COLO829 (cell line): ENCODE results near the gene NRXN3.
"Not testable (repeated sequence)": the region's sequence is repeated elsewhere in the genome, so short reads cannot be mapped to it uniquely, and the experiment has no call there.

Experiments
- DNase-seq: peaks from one replicate; pipeline ENCODE4 v3.0.0; 2012; ENCODE audit warnings: low spot score

Gene NRXN3

DNA sequence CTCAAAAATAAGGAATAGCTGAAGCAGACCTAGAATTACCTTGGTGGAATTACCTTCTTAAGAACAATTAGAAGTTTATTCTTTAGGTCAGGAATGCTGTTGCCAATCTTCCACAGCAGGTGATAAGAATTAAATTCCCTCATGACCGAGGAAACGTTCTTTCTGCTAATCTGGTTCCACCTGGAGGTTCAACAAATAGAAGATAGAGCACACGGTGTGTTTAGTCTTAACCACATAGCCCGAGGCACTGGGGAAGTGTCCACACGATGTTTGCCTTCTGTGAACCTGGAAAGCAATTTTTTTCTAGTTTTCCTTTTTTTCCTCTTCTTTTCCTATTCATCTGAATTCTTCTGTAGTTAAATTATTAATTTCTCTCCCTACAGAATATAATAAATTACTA lies 906.9 kb downstream of the NRXN3 start:
- no peak for DNase-seq

DNA sequence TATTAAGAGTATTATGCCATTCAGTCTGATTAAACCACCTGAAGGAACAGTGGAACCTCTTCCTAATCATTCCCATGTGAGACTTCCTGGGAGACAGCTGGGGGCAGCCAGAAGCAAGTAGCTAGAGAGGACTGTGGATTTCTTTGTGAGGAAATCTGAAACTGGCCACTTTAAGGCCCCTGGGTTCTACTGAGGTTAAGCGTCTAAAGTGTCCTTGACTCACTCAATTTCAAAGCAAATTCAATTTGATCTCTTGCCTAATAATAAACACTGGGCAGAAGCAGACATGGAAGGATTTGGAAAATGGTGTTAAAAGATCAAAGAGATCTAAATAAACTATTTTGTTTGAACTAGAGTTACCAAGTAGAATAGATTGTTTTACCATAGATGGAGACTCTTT lies 909.9 kb downstream of the NRXN3 start:
- DNase-seq, result no peak

DNA sequence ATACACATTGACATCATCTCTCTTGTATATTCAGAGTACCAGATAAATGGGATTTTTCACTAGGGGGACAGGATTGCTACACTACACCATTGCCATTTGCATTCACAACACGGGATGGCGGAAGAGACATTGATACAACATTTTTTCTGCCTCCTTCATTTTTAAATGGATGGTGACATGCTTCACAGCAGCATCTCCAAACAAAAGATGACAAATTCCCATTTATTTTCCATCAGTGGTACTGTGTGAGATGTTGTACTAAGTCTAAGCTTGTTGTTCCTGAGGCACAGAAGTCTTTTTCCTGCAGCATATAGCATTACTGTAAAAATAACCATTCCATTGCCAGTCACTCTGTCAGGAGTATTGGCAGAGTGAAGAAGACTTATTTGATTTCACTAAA lies 912.7 kb downstream of the NRXN3 start:
- DNase-seq, result no peak

DNA sequence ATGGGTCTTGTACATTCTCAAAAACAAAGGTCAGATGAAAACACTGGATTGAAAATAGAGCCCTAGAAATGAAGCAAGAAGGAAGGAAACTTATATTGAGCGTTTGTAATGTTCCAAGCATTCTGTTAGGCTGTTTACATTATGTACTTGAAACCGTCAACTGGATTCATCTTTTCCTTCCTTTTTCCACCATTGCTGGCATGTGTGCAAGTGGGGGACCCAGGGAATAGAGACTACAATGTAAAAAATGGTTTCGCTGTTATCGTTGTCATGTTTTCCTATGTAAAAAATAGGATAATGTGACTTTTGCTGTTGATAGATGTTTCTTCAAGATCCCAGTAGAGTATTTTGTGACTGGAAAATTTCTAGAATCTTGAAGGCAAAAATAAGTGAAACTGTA lies 913.2 kb downstream of the NRXN3 start:
- DNase-seq, result no peak

DNA sequence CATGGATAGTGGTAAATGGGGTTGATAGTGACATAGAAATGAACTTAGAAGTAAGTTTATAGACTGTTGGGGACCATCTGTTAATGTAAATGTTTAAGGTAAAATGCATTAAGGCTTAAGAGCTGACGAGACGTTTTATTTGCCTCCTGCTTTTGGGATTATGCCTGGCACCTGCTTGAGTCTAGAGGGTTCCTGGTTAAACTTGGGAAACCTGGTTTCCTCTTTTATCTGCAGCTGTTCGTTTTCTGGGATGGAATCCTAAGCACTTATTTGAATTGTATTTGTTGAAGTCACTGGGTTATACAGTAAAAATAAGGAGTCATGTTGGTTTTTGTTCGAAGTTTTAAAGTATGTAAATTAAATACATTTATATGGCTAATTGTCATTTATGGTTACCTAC lies 914.7 kb downstream of the NRXN3 start:
- DNase-seq, result no peak

DNA sequence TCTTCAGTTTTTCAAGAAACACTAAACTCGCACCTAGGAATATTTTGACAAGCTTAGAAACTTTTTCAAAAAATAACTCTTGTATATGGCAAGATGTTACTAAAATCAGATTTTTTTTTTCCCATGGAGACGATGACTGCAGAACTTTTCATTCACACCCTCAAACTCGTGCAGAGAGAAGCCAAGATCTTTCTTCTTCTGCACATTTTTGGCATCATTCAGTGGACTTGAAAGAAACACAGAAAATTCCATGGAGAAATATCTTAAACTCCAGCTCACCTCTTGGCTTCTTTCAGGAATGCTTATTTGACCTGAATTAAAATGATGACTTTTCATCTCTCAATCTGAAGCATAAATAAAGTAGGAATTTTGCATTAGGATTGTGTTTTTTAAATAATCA lies 919.4 kb downstream of the NRXN3 start:
- no peak for DNase-seq

DNA sequence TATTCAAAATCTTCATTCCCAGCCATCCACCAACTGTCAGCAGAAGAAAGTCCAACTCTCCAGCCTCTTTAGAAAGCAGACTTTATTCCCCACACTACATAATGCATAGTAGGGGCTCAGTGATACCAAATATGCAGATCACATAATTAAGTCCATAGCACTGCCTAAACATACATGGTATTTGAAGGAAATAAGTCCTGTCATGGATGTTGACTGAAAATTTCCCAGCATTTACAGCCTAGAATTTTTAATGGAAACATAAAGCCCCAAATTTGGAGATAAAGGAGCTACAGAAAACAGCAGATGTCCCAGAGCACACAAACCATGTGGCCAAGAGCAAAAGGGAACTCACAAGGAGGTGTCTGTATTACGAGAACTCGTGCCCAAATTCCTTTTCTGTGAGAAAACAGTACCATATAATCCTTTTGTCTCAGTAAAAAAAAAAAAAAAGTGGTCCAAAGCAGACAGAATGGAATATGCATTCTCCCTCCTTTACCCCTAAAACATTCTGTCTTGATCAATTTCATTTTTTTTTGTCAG lies 920.5 kb downstream of the NRXN3 start:
- peak; percentile 8 for DNase-seq

DNA sequence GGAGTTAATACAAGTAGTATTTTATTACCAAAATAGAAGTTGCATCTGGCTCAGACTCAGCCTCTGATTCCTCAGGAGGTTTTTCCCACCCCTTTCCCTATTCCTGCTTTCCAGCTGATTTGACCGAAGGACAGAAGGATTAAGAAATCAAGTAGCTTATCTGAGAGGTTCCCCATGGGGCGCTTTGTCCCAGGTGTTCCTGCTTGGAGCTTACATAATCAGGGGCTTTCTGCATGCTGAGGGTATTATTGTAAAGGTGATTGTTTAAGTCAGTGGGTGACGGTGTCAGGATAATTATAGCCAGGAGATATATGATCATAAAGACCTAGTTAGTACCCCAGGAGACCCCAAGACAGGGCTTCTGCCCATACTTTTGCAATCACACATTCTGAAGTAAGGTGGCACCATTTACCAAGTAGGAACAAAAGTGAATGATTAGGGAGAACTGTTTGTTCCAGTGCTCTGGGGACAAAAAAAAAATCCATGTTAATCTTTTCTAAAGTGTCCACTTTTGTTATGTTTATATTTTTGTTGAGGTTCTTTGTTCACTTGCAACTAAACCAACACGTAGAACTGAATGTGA lies 921.3 kb downstream of the NRXN3 start:
- DNase-seq, result no peak

DNA sequence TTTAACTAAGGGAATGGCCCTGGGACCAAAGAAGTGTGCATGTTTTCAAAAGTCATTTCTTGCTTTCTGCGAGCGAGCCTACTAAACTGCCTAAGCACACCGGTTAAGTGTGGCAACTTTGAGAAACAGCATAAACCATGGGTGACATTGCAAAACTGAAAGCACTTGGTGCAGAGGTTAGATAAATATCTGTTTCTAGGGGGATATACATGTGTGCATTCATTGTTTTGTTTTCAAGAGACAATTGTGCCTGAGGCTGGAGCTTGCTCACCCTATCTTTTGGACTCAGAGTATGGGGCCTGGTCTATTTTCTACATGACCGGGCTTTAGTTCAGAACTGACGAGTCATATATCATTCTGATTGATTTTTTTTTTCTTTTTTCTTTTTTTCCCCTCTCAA lies 923.4 kb downstream of the NRXN3 start:
- no peak for DNase-seq

DNA sequence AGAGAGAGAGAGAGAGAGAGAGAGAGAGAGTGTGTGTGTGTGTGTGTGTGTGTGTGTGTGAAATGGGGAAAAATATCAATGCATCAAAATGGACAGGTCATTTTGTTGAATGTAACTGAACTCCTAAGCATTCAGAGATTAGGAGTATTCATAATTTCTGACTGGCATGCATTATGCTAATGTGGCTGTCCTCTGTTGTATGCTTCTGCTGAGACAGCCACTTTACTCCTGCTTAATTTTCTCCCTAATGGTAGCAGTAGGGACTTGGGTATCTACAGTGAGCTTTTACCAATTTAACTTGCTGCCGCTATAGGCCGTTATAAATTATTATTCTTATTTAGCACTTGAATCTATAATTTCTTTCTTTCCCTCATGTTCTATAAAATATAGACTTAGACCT lies 924.8 kb downstream of the NRXN3 start:
- no peak for DNase-seq

DNA sequence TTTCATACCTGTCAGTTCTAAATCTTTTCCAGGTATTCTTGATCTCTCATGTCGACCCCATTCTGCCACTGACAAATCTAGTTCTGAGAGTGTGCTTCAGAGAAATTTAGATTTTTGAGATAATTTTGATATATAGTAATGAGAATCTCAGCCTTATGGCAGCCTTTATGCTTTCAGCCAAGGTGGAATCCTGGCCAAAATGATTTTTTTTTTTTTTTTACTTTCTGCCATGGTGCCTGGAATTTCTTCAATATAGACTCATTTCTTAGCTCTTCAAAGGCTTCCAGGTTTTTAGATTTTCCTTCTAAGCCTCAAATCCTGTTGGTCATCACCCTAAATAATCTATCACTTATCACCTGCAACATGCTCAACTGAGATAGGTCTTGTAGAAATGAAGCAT lies 926.6 kb downstream of the NRXN3 start:
- no peak for DNase-seq

DNA sequence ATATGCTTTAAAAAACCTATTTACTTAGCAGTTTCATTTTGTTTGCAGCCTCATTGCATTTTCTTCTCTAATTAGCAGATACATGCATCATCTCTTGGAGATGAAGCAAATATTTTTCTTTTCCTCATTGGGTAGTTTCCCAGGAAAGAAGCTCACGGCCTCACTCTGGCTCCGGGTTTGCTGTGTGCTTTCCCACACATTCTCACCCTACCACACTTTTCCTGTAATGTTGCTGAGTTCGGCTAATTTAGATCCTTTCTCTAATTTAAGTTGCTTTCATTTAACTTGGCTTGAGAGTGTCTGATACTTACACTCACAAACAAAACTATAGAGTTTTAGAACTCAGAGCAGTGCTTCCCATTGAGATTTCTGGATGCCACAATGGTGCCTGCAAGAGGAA lies 928.2 kb downstream of the NRXN3 start:
- no peak for DNase-seq

DNA sequence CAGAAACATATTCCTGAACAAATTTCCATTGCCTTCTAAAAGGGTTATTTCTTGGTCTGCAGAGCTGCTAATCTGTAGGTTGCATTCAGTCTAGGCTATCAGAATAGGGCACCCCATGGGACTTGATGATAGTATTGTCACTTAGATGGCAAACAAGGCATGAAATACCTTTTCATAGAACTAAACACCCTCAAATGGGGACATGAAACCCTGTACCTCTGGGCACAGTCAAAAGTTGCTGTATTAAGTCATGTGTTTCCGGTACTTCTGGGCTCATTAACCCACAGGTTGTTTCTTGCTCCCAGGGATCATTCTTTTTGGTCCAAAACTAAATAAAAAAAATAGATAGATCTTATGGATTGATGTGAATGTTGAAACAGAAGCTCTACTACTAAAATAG lies 930.4 kb downstream of the NRXN3 start:
- DNase-seq, result no peak

DNA sequence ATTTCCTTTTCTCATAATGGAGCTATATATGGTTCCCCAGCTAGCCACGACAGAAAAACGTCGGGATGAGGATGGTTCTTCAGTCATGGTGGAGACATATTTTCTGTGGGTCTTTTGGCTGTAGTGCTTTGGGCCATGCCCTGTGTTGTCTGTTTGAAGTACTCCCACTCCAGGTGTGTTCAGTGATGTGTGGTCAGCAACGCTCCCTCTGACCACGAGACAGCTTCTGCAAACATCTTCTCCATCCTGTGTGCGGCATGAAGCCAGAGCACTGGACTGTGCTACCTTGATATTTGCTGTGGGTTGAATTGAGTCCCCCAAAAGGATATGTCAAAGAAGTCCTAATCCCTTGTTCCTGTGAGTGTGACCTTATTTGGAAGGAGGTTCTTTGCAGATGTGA lies 931.2 kb downstream of the NRXN3 start:
- no peak for DNase-seq

DNA sequence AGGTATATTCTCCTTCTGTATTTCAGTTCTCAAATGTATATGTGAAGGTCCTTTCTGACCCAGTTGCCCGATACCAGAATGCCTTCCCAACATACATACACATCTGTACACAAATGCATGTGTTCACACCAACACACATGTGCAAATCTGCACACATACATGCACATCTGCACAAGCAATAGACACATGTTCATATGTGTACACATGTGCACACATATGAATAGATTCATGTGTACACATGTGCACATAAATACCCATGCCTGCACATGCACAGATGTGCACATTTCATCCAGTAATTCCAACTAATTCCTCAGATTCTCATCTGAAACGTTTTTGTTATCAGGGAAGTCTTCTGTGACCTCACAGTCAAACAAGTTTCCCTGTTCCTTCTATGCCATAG lies 933.6 kb downstream of the NRXN3 start:
- DNase-seq, result no peak

DNA sequence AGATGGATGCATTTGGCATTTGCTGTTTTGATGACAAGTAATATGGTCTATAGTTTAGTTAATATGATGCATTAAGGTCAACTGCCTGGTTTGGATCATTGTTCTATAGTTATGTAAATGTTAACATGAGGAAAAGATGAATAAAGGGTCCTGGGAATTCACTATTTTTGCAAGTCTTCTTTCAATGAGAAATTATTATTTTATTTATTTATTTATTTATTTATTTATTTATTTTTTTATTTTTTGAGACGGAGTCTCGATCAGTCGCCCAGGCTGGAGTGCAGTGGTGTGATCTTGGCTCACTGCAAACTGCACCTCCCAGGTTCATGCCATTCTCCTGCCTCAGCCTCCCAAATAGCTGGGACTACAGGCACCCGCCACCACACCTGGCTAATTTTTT lies 940.4 kb downstream of the NRXN3 start:
- DNase-seq, result not testable (repeated sequence)

DNA sequence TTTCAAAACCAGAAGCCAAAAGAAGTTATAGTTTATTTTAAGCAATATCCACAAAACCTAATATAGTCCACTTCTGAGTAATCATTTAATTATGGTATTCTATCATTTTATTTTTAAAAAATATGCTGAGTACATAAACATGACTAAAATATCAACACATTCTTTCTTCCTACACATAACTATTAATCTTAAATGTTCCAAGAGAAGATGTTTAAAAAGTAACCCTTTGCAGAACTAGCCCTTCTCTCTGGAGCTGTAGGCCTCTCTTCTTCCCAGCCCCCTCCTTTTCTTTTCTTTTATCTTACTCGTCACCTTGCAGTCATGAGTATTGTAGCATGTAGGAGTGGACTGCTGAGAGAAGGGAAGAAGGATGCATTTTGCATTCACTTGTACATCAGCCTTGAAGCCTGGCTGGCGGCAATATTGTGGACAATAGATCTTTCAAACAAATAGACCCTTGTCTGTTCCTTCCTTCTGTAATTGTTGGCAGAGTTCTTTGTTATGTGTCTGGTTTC lies 941.9 kb downstream of the NRXN3 start:
- DNase-seq, result peak; percentile 5

DNA sequence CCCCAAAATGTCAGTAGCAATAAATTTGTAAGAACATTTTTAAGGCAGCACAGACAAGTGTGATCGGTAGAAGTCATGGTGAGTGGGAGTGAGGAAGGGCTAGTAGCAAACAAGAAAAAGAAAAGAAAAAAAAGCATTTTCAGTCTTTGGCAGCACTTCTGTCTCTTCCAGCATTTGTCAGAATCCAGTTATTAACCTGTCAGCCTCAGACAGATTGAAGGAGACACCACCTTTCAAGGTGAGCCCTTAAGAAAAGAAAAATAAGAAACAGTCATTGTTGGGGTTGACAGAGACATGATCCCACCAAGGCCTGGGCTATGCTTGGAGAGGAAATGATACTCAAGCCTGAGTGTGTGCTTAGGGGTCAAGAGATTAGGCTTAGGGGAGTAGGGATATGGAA lies 947.4 kb downstream of the NRXN3 start:
- no peak for DNase-seq

DNA sequence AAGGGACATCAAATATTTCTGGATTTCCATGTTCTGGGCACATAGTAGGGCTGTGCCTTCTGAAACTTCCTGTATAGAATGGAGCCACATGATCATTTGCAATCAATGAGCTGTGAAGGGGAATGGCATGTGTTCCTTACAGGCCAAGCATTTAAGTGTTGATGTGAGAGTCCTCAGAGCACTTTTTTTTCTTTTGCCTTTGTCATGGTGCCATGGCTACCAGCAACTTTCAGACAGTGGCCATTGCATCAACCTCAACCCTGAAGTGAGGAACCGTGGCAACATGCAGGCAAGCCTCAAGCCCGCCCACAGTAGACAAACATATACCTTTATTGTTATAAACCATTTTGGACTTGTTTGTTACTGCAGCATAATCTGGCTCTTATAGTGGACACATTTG lies 948.1 kb downstream of the NRXN3 start:
- no peak for DNase-seq

DNA sequence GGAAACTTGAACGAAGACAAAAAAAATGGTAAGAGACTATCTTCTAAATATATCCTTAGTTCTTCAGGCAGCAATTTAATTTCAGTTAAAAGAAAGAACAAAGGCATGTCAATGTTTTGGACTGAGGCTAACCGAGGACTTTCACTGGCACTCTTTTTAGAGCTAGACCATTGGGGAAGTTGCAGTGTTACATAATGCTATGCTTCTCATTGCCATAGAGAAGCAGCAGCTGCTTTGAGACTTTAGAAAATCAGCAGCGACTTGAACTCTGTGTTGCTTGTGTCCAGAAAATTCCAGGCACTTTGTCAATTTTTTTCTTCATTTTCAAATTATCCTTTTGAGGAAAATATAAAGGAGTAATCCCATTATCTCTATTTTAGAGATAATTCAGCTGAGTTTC lies 964.2 kb downstream of the NRXN3 start:
- no peak for DNase-seq

DNA sequence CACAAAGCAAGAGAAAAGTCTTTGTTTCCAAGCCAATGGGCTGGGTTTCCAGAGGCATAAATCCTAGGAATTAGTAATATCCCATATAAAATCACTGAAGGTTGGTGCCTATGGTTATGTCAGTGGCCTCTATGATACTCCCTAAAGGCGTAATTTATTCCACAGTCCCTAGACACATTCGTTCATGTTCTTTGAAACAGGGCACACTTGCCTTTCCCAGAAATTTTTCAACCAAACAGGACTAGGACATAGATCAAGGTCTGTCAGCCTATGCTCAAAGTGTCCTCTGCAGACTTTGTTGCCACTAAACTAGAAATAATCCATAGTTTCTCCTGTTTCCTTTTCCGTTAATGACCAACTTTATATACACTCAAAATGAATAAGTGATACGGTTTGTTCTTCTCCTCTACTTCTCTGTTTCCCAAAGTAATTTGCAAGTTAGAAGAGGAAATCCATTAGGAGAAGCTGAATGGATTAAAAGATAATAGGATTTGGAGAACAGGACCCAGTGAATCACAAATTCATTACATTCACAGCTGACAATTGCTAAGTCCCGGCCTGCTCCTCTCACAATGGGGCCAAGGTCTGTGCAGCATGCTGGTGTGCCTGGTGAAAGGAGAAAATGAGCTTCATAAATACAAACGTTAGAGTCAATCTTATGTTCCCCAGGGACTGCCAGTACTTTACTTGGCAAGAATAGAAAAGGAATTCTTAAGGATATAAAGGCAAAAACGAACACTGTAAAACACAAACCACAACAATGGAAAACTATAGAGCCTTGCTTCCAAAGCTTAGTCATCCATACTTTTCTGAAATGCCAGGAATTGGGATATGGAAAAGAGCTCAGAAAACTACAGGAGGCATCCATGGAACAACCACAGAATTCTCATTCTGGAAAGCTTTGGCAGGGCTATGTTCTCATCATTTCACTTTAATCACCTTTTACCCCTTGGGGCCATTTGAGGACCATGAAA lies 966.2 kb downstream of the NRXN3 start:
- DNase-seq, result no peak

DNA sequence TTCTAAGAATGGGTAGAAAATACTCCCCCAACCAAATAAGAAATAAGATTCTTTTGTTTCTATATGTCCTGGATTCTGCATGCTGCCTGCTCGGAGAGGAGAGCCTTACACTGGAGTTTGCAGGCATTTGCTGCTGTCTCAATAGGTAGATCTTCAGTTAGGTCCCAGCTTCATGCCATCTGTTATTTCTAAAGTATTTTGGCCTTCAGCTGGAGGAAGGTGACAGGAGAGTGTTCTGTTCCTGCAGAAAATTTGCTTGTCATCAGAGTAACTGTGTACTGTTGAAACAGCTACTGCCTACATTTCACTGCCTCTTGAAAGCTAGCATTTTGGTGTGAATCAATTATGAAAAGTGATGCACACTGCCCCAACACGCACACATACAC lies 966.9 kb downstream of the NRXN3 start:
- no peak for DNase-seq

DNA sequence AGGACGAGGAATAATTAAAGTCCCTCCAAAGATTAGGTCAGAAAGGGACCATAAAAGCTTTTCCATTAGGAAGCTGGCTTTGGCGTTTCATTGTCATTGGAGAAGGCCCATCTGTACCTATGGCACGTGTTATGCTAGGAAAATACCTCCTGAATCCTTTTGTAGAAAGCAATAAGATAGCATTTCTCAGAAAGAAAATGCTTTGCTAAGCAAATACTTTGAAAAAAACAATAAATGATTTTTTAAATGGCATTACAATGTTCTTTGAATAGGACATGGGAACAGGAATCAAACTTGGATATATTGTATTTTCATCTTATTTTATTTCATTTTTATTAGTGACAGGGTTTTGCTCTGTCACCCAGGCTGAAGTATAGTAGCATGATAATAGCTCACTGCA lies 967.7 kb downstream of the NRXN3 start:
- DNase-seq, result no peak
